ENCODE results near the gene CLDN7. TPM values are rescaled to one million over a fixed set of nuclear protein-coding genes. Genes with fewer than 3 reads are reported as not detected.

Gene CLDN7
- total RNA-seq, 2 experiments from 2014 or later = 1.1 to 1.2 TPM

- H3K27ac Mint-ChIP-seq = no peak overlapping the region
- ATAC-seq (ENCODE audit: poor library complexity) = no peak
- TF ChIP-seq, protein P1, sequence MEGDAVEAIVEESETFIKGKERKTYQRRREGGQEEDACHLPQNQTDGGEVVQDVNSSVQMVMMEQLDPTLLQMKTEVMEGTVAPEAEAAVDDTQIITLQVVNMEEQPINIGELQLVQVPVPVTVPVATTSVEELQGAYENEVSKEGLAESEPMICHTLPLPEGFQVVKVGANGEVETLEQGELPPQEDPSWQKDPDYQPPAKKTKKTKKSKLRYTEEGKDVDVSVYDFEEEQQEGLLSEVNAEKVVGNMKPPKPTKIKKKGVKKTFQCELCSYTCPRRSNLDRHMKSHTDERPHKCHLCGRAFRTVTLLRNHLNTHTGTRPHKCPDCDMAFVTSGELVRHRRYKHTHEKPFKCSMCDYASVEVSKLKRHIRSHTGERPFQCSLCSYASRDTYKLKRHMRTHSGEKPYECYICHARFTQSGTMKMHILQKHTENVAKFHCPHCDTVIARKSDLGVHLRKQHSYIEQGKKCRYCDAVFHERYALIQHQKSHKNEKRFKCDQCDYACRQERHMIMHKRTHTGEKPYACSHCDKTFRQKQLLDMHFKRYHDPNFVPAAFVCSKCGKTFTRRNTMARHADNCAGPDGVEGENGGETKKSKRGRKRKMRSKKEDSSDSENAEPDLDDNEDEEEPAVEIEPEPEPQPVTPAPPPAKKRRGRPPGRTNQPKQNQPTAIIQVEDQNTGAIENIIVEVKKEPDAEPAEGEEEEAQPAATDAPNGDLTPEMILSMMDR (IDR thresholded peaks at IDR 0.05) = no peak
- H3K9me3 ChIP-seq (ENCODE audit: control insufficient read depth in 1 of 2, insufficient read depth in 1 of 2, low read length in 2 of 2) = no peaks in the 10 kb centered on the region
- CTCF ChIA-PET = interaction anchor here (0.6 to 3.4 kb wide), 19 partner anchors 11 to 176 kb away, joined by 3 to 31 read pairs (median 4); partner anchors contain the start of genes ACAP1, CTDNEP1, DVL2 and ELP5
- intact Hi-C loops (cut with DNase I, micrococcal nuclease) = loop anchor here (2.0 to 5.0 kb wide), 2 partner anchors 75 to 86 kb away; partner anchors contain the start of gene EIF5A (in 1 of the 2)
- peaks cover 48% of the 10 kb centered on the region for H3K36me3 ChIP-seq (ENCODE audit: insufficient read depth, low read length)
- no peak overlapping the region for H3K4me3 ChIP-seq (ENCODE audit: low read length)
- H3K9me3 Mint-ChIP-seq = no peaks in the 10 kb centered on the region
- POLR2A ChIA-PET = interaction anchor here (1.0 to 13.1 kb wide), 8 partner anchors 16 to 258 kb away, joined by 3 to 234 read pairs (median 6); partner anchors contain the start of genes ACAP1, CTDNEP1, DVL2 and ELP5
- H3K4me1 Mint-ChIP-seq (ENCODE audit: low read depth) = peaks cover 39% of the 10 kb centered on the region
- DNase-seq = no peak
- H3K4me1 ChIP-seq (ENCODE audit: insufficient read depth, low read length) = peaks cover 47% of the 10 kb centered on the region
- peak overlapping the region; percentile 13 to 72 for H3K27ac ChIP-seq (ENCODE audit: low read depth in 1 of 2, low read length in 2 of 2)
- H3K36me3 Mint-ChIP-seq (ENCODE audit: low read depth) = peaks cover 29% of the 10 kb centered on the region
- no peaks in the 10 kb centered on the region for H3K27me3 Mint-ChIP-seq
- H3K4me3 Mint-ChIP-seq = peak overlapping the region; percentile 95
- no peaks in the 10 kb centered on the region for H3K27me3 ChIP-seq (ENCODE audit: control insufficient read depth in 1 of 2, insufficient read depth in 2 of 2, low read length in 2 of 2)
Measured at GRCh38 chr17:7221278-7222092, 40.8 kb downstream of the CLDN7 start.

DNA sequence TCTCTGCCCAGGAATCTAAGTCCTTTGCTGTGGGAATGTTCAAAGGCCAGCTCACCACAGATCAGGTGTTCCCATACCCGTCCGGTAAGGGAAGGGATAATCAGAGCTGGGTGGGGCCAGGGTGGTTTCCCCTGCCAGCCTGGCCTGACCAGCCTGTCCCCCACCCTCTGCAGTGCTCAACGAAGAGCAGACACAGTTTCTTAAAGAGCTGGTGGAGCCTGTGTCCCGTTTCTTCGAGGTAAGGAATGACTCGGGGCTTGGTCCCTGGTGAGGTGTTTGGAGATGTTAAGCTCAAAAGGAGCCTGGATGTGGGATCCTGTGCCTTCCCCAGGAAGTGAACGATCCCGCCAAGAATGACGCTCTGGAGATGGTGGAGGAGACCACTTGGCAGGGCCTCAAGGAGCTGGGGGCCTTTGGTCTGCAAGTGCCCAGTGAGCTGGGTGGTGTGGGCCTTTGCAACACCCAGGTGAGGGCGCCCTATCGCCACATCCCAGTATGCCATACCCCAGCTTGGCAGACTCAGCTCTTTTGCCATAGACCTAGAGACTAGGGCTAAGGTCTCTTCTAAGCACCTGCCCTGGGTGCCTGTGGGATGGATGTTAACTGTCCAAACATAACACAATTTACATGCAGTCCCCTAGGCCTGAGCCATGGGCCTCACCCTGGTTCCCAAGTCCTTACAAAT lies 41.5 kb downstream of the CLDN7 start:
- Mint-ChIP-seq H3K27ac (peak overlapping the region; percentile 72), H3K36me3 (ENCODE audit: low read depth) (peaks cover 25% of the 10 kb centered on the region), H3K4me3 (peak overlapping the region; percentile 95), H3K9me3 (no peaks in the 10 kb centered on the region), H3K27me3 (no peaks in the 10 kb centered on the region), H3K4me1 (ENCODE audit: low read depth) (peaks cover 47% of the 10 kb centered on the region)
- peaks cover 55% of the 10 kb centered on the region for H3K4me1 ChIP-seq (ENCODE audit: insufficient read depth, low read length)
- CTCF ChIA-PET = interaction anchor here (0.6 to 3.4 kb wide), 22 partner anchors 11 to 175 kb away, joined by 3 to 31 read pairs (median 4); partner anchors contain the start of genes ACAP1, CTDNEP1, DVL2 and ELP5
- no peaks in the 10 kb centered on the region for H3K27me3 ChIP-seq (ENCODE audit: control insufficient read depth in 1 of 2, insufficient read depth in 2 of 2, low read length in 2 of 2)
- H3K36me3 ChIP-seq (ENCODE audit: insufficient read depth, low read length) = peaks cover 41% of the 10 kb centered on the region
- peak overlapping the region; percentile 72 to 79 for H3K27ac ChIP-seq (ENCODE audit: low read depth in 1 of 2, low read length in 2 of 2)
- no peaks in the 10 kb centered on the region for H3K9me3 ChIP-seq (ENCODE audit: control insufficient read depth in 1 of 2, insufficient read depth in 1 of 2, low read length in 2 of 2)
- POLR2A ChIA-PET = interaction anchor here (0.6 to 13.1 kb wide), 7 partner anchors 17 to 258 kb away, joined by 3 to 234 read pairs (median 6); partner anchors contain the start of genes CTDNEP1, DVL2, ELP5 and GABARAP
- TF ChIP-seq, protein P1 (IDR thresholded peaks at IDR 0.05) = peak; percentile 45
- peak overlapping the region; percentile 70 for H3K4me3 ChIP-seq (ENCODE audit: low read length)
- intact Hi-C loops (cut with DNase I, micrococcal nuclease) = loop anchor here (1.0 to 5.0 kb wide), 3 partner anchors 17 to 87 kb away; partner anchors contain the start of gene EIF5A (in 1 of the 2)
- ATAC-seq (ENCODE audit: poor library complexity) (peak; percentile 62), DNase-seq (peak in 13 of 14 experiments; percentile 44 to 81 (median 62))
